Small intestine (tissue), 7 donors: Measurements from ENCODE around the gene LITAFD. TPM values are rescaled to one million over a fixed set of nuclear protein-coding genes. Genes with fewer than 3 reads are reported as not detected.
A peak's percentile ranks its signal among the peaks of the same experiment; 100 is the strongest.

Source experiments
- DNase-seq, 2 donors: peaks; one replicate each; pipeline versions ENCODE4 v3.0.0 to v3.0.0-alpha.2; 2013
- FAIRE-seq: peaks from 2 replicates; lab custom pipeline; 2012; peaks lifted over from hg19 to GRCh38; lab: Jason Lieb, UNC
- H3K27ac ChIP-seq, 3 donors: one replicate each; pipeline ENCODE4 v1.5.1; 2013; ENCODE audit warnings: low read length in 2 of 3, mild to moderate bottlenecking in 2 of 3, control low read depth in 1 of 3, inconsistent platforms in 1 of 3, low read depth in 1 of 3, moderate library complexity in 1 of 3
- H3K27me3 ChIP-seq, 3 donors: one replicate each; pipeline ENCODE4 v1.6.1; 2013; ENCODE audit warnings: low read length in 3 of 3, inconsistent platforms in 1 of 3; ENCODE audit not compliant: control insufficient read depth in 3 of 3, insufficient read depth in 3 of 3
- H3K36me3 ChIP-seq, 3 donors: one replicate each; pipeline ENCODE4 v1.6.1; 2013; ENCODE audit warnings: low read length in 3 of 3, inconsistent platforms in 1 of 3, low read depth in 1 of 3, mild to moderate bottlenecking in 1 of 3, moderate library complexity in 1 of 3; ENCODE audit not compliant: control insufficient read depth in 3 of 3, insufficient read depth in 2 of 3
- H3K4me1 ChIP-seq, 3 donors: one replicate each; pipeline ENCODE4 v1.6.1; 2013; ENCODE audit warnings: low read length in 2 of 3, inconsistent platforms in 1 of 3, low read depth in 1 of 3, mild to moderate bottlenecking in 1 of 3, moderate library complexity in 1 of 3; ENCODE audit not compliant: control insufficient read depth in 3 of 3, insufficient read depth in 2 of 3
- H3K4me3 ChIP-seq, 3 donors: one replicate each; pipeline ENCODE4 v1.5.1; 2013; ENCODE audit warnings: low read length in 3 of 3, control low read depth in 1 of 3, inconsistent platforms in 1 of 3, low read depth in 1 of 3, mild to moderate bottlenecking in 1 of 3, moderate library complexity in 1 of 3
- H3K9me3 ChIP-seq, 2 donors: one replicate each; pipeline ENCODE4 v1.6.1; 2013; ENCODE audit warnings: low read depth in 1 of 2, low read length in 1 of 2; ENCODE audit not compliant: control insufficient read depth in 2 of 2, insufficient read depth in 1 of 2
- WGBS, 3 donors: extraction: QIAGEN DNeasy Blood & Tissue Kit; methylation state at CpG; one replicate each; pipeline ENCODE4 v1.1.7; 2013; 5-methylcytosine and 5-hydroxymethylcytosine counted together
- polyA plus RNA-seq, 4 donors: library from polyadenylated mRNA; stranded (reverse) in 3 of 4; unstranded in 1 of 4; fragments of 200-250 nt in 3 of 4; fragments of 120-200 nt in 1 of 4; gene quantifications; one replicate each; pipeline versions ENCODE4 v1.2.1 to v1.2.3, GENCODE V29; 2013
- donor health status: healthy with polysubstance abuse.
- donor health status: control.
- donor health status: control.
- donor health status: Bipolar disorder and iron deficiency.
- donor health status: healthy.

The LITAFD gene
- polyA plus RNA-seq, 4 donors = 1.6 TPM; not detected in 3

- peaks cover 9 to 57% (median 11%) of the 10 kb centered on the region in 3 donors for H3K36me3 ChIP-seq
- H3K27me3 ChIP-seq = no peaks in the 10 kb centered on the region
- no peaks in the 10 kb centered on the region for H3K9me3 ChIP-seq
- WGBS, 3 donors = 80 to 91% (median 86%) methylated on average over 10 of the region's 10 CpGs
- no peak overlapping the region for H3K27ac ChIP-seq
- H3K4me1 ChIP-seq = peaks cover under 1 to 14% (median 9%) of the 10 kb centered on the region in 3 donors
- no peak overlapping the region for H3K4me3 ChIP-seq
- no peak for DNase-seq
- FAIRE-seq = no peak
These were observed 39.3 kb downstream of the LITAFD start for GRCh38 chr16:8921347-8921984.

- Histone ChIP-seq H3K27me3 (no peaks in the 10 kb centered on the region), H3K9me3 (no peaks in the 10 kb centered on the region), H3K4me3 (no peak overlapping the region), H3K4me1 (peaks cover 3 to 19% (median 14%) of the 10 kb centered on the region in 3 donors), H3K27ac (peak overlapping the region in 1 of 3 donors; percentile 44), H3K36me3 (peaks cover 5 to 55% (median 10%) of the 10 kb centered on the region in 3 donors)
- WGBS, 3 donors = 62 to 80% (median 73%) methylated on average over 11 of the region's 11 CpGs
- no peak for DNase-seq
- no peak for FAIRE-seq
These were observed 41.0 kb downstream of the LITAFD start for GRCh38 chr16:8923199-8923598.

GRCh38 chr16:8924214-8924613, 42.1 kb downstream of the LITAFD start:
- 7 to 40% (median 20%) methylated on average over 4 of the region's 4 CpGs for WGBS, 3 donors
- Histone ChIP-seq H3K36me3 (peaks cover 5 to 54% (median 11%) of the 10 kb centered on the region in 3 donors), H3K4me3 (no peak overlapping the region), H3K4me1 (peaks cover 3 to 19% (median 14%) of the 10 kb centered on the region in 3 donors), H3K9me3 (no peaks in the 10 kb centered on the region), H3K27me3 (no peaks in the 10 kb centered on the region), H3K27ac (peak overlapping the region in 2 of 3 donors; percentile 22 to 67)
- DNase-seq = peak; percentile 43 to 88
- no peak for FAIRE-seq

GRCh38 chr16:8925455-8925854, 43.3 kb downstream of the LITAFD start:
- H3K9me3 ChIP-seq = no peaks in the 10 kb centered on the region
- DNase-seq = no peak
- peaks cover 3 to 19% (median 14%) of the 10 kb centered on the region in 3 donors for H3K4me1 ChIP-seq
- FAIRE-seq = no peak
- WGBS, 3 donors = 76 to 86% (median 77%) methylated on average over 7 of the region's 7 CpGs
- peak overlapping the region in 1 of 3 donors; percentile 30 for H3K27ac ChIP-seq
- no peaks in the 10 kb centered on the region for H3K27me3 ChIP-seq
- H3K4me3 ChIP-seq = no peak overlapping the region
- peaks cover 3 to 51% (median 13%) of the 10 kb centered on the region in 3 donors for H3K36me3 ChIP-seq

- 50 to 81% (median 59%) methylated on average over 11 of the region's 11 CpGs for WGBS, 3 donors
- Histone ChIP-seq H3K27ac (peak overlapping the region in 2 of 3 donors; percentile 25 to 59), H3K27me3 (no peaks in the 10 kb centered on the region), H3K9me3 (no peaks in the 10 kb centered on the region), H3K4me1 (peaks cover 3 to 19% (median 16%) of the 10 kb centered on the region in 3 donors), H3K36me3 (peaks cover 0 to 44% (median 10%) of the 10 kb centered on the region in 3 donors), H3K4me3 (no peak overlapping the region)
- peak; percentile 70 to 85 for DNase-seq
- FAIRE-seq = no peak
These were observed 44.7 kb downstream of the LITAFD start for GRCh38 chr16:8926827-8927226.

- H3K4me3 ChIP-seq = no peak overlapping the region
- peak overlapping the region in 1 of 3 donors; percentile 14 for H3K27ac ChIP-seq
- peaks cover 3 to 19% (median 16%) of the 10 kb centered on the region in 3 donors for H3K4me1 ChIP-seq
- DNase-seq (peak in 1 of 2 donors; percentile 36), FAIRE-seq (no peak)
- H3K36me3 ChIP-seq = peaks cover 0 to 34% (median 8%) of the 10 kb centered on the region in 3 donors
- WGBS, 3 donors = 69 to 83% (median 73%) methylated on average over 10 of the region's 10 CpGs
- no peaks in the 10 kb centered on the region for H3K27me3 ChIP-seq
- no peaks in the 10 kb centered on the region for H3K9me3 ChIP-seq
These were observed 46.4 kb downstream of the LITAFD start for GRCh38 chr16:8928467-8928957.

- FAIRE-seq = no peak
- WGBS, 3 donors = 85 to 89% (median 88%) methylated on average over 17 of the region's 17 CpGs
- Histone ChIP-seq H3K4me1 (peaks cover 3 to 15% (median 13%) of the 10 kb centered on the region in 3 donors), H3K36me3 (peaks cover 0 to 29% (median 8%) of the 10 kb centered on the region in 3 donors), H3K4me3 (no peak overlapping the region), H3K27me3 (no peaks in the 10 kb centered on the region), H3K9me3 (no peaks in the 10 kb centered on the region), H3K27ac (no peak overlapping the region)
- no peak for DNase-seq
These were observed 47.1 kb downstream of the LITAFD start for GRCh38 chr16:8929086-8929748.

- Histone ChIP-seq H3K4me3 (no peak overlapping the region), H3K27ac (no peak overlapping the region), H3K36me3 (peaks cover 0 to 21% (median 8%) of the 10 kb centered on the region in 3 donors), H3K9me3 (no peaks in the 10 kb centered on the region), H3K27me3 (no peaks in the 10 kb centered on the region), H3K4me1 (peaks cover 2 to 8% (median 6%) of the 10 kb centered on the region in 3 donors)
- DNase-seq (peak; percentile 46 to 71), FAIRE-seq (no peak)
- 21 to 40% (median 34%) methylated on average over 6 of the region's 6 CpGs for WGBS, 3 donors
These were observed 49.7 kb downstream of the LITAFD start for GRCh38 chr16:8931859-8932258.
